GM12891 (cell line): ENCODE results near the gene RGS17.

ENCODE experiments used
- DNase-seq: peaks from one replicate; pipeline ENCODE4 v3.0.0; 2011; ENCODE audit warnings: low spot score; ENCODE audit not compliant: insufficient read length
- FAIRE-seq: peaks from 2 replicates; lab custom pipeline; 2011; peaks lifted over from hg19 to GRCh38; lab: Jason Lieb, UNC
- PAX5 ChIP-seq: IDR thresholded peaks from 2 replicates; pipeline ENCODE4 v1.6.1; 2011; ENCODE audit warnings: low read length, moderate library complexity, mild to moderate bottlenecking; ENCODE audit not compliant: insufficient read depth, severe bottlenecking
- POLR2A ChIP-seq: IDR thresholded peaks from 2 replicates; pipeline ENCODE4 v1.6.1; 2011; ENCODE audit warnings: low read depth, low read length, control low read depth
- POLR2AphosphoS5 ChIP-seq: IDR thresholded peaks from 2 replicates; pipeline ENCODE4 v1.6.1; 2011; ENCODE audit warnings: low read depth, low read length, control low read depth
- POU2F2 ChIP-seq: IDR thresholded peaks from 2 replicates; pipeline ENCODE4 v1.6.1; 2011; ENCODE audit warnings: low read depth, mild to moderate bottlenecking, control low read depth, low read length, moderate library complexity
- SPI1 ChIP-seq: IDR thresholded peaks from 2 replicates; pipeline ENCODE4 v1.6.1; 2011; ENCODE audit warnings: low read depth, low read length, control low read depth
- TAF1 ChIP-seq: IDR thresholded peaks from 2 replicates; pipeline ENCODE4 v1.6.1; 2011; ENCODE audit warnings: low read depth, low read length, control low read depth

Gene RGS17

GRCh38 chr6:153069897-153070296 lies 61.2 kb downstream of the RGS17 start:
- FAIRE-seq (no peak), DNase-seq (no peak)
- TF ChIP-seq POLR2AphosphoS5 (no peak), SPI1 (no peak), POU2F2 (no peak), POLR2A (no peak), TAF1 (no peak), PAX5 (no peak)

DNA sequence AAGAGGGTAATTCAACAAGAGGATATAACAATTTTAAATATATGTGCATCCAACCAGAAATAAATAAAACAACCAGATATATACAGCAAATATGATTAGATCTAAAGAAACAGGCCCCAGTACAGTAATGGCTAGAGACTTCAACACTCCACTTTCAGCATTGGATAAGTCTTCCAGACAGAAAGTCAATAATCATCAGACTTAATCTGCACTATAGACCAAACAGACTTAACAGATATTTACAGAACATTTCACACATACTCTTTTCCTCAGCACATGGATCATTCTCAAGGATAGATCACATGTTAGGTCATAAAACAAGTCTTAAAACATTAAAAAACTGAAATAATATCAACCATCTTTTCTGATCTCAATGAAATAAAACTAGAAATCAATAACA lies 65.9 kb downstream of the RGS17 start:
- TF ChIP-seq POLR2A (no peak), PAX5 (no peak), POLR2AphosphoS5 (no peak), POU2F2 (no peak), SPI1 (no peak), TAF1 (no peak)
- DNase-seq (no peak), FAIRE-seq (no peak)

- DNase-seq (no peak), FAIRE-seq (no peak)
- TF ChIP-seq SPI1 (no peak), TAF1 (no peak), POLR2AphosphoS5 (no peak), PAX5 (no peak), POLR2A (no peak), POU2F2 (no peak)
Measured at GRCh38 chr6:153063936-153064335, 67.1 kb downstream of the RGS17 start.

DNA sequence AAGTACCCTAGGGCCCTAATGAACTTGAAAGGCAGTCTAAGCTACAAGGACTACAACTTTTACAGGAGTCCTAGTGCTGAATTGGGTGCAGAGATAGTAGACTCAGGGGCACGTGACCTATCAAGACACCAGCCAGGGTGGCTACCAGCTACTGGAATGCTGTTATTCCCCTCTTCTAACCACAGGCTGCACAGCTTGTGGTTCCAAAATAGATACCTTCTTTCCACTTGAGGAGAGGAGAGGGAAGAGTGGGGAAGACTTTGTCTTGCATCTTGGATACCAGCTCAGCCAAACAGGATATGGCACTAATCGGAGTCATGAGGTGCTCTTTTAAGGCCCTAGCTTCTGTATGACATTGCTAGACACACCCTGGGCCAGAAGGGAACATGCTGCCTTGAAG lies 68.6 kb downstream of the RGS17 start:
- DNase-seq (no peak), FAIRE-seq (no peak)
- TF ChIP-seq TAF1 (no peak), PAX5 (no peak), SPI1 (no peak), POLR2AphosphoS5 (no peak), POU2F2 (no peak), POLR2A (no peak)

DNA sequence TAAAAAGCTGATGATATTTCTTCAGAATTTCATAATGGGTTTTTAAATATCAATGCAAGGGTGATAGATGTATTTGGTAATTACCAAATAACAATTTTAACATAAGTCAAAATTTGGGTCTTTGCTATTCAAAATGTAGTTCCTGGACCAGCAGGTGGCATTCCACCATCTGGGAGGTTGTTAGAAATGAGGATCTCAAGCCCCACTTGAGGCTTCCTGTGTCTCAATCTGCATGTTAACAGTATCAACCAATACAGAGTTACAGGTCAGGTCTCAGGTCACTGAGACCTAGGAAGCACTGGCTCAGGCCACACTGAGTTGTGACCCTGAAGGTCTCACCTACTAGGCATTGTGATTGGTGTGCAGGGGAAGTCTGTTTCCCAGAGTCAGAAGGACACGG lies 71.3 kb downstream of the RGS17 start:
- FAIRE-seq: no peak
- no peak for DNase-seq
- no peak for TF ChIP-seq POLR2A
- TF ChIP-seq TAF1: no peak
- no peak for TF ChIP-seq POLR2AphosphoS5
- no peak for TF ChIP-seq SPI1
- TF ChIP-seq POU2F2: no peak
- TF ChIP-seq PAX5: no peak

GRCh38 chr6:153059311-153059710 lies 71.8 kb downstream of the RGS17 start:
- FAIRE-seq (no peak), DNase-seq (no peak)
- TF ChIP-seq POLR2A: no peak
- no peak for TF ChIP-seq POU2F2
- TF ChIP-seq TAF1: no peak
- TF ChIP-seq SPI1: no peak
- TF ChIP-seq POLR2AphosphoS5: no peak
- TF ChIP-seq PAX5: no peak

DNA sequence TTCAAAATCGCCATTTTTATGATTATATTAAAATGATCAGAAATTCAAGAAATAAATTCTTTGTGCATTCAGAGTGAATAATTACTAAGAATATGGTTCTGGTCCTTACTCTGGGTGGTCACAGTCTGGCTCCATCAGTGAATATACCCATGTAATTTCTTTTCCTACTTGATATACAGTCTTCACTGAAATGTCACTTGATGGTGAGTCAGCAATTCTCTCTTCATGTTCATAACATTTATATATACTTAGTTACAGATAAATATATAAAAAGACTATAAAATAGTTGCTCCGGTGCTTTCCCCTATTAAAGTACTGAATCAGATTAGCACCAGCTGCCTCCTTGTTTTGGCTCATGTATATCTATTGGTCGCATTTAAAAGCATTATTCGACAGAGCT lies 72.2 kb downstream of the RGS17 start:
- TF ChIP-seq POU2F2: no peak
- no peak for TF ChIP-seq POLR2A
- TF ChIP-seq POLR2AphosphoS5: no peak
- TF ChIP-seq PAX5: no peak
- no peak for TF ChIP-seq TAF1
- TF ChIP-seq SPI1: no peak
- FAIRE-seq (no peak), DNase-seq (no peak)

DNA sequence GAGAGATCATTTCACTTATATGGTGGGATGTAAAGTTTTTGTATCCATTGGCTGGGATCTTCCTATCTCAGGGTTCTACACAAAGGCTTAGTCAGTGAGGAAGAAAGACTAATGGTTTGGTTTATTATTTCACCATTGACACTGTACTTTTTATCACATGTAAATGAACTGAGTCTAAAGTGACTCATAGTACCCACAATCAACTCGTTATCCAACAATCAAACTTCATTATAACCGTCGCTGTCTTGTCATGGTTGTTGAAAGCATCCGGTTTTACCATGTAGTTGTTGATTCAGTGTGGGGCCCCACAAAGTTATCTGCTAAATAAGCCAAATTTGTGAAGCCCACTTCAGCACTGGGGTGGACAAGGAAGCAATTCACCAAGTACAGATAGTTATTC lies 72.8 kb downstream of the RGS17 start:
- TF ChIP-seq PAX5 (no peak), POLR2A (no peak), SPI1 (no peak), POLR2AphosphoS5 (no peak), POU2F2 (no peak), TAF1 (no peak)
- DNase-seq (no peak), FAIRE-seq (no peak)

GRCh38 chr6:153056308-153056707 lies 74.8 kb downstream of the RGS17 start:
- no peak for TF ChIP-seq POLR2AphosphoS5
- TF ChIP-seq TAF1: no peak
- no peak for TF ChIP-seq PAX5
- no peak for TF ChIP-seq POU2F2
- no peak for TF ChIP-seq SPI1
- no peak for TF ChIP-seq POLR2A
- FAIRE-seq (no peak), DNase-seq (no peak)

DNA sequence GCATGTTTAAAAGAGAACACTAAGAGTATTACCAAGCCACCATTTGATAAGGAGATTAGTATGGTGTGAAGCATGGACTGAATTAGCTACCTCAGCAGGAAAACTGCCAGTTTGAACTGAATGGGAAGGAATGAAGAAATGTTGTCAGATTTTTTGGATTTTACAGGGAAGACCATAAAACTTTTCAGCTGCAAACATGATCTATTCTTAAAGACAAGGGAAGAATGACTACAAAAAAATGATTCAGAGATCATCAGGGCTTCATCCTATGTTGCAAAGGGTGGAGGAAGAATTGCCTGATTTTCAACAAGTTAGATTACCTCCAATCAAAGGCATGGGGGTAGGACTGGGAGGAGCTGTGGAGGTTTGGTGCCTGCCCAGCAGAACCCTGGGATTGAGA lies 79.3 kb downstream of the RGS17 start:
- FAIRE-seq: no peak
- TF ChIP-seq SPI1 (no peak), TAF1 (no peak), PAX5 (no peak), POLR2AphosphoS5 (no peak), POLR2A (no peak), POU2F2 (no peak)
- DNase-seq: no peak
